ENCODE data around the gene LASP1.

GRCh38 chr17:38844261-38844757, 25.5 kb upstream of the LASP1 start:
- no peak for TF ChIP-seq CTCF (conservative IDR thresholded peaks at IDR 0.05; ENCODE audit: low read length)
- no peak for TF ChIP-seq EZH2phosphoT487 (IDR thresholded peaks at IDR 0.05; ENCODE audit: borderline replicate concordance, low read depth, low read length)
